Caco-2 (cell line): ENCODE data around the gene PSMD1. TPM values are rescaled to one million over a fixed set of nuclear protein-coding genes. Genes with fewer than 3 reads are reported as not detected.
"Not testable (repeated sequence)": the region's sequence is repeated elsewhere in the genome, so short reads cannot be mapped to it uniquely, and the experiment has no call there.

ENCODE experiments used
- BruUV-seq: library from RNA; stranded (reverse); fragments of 400-500 nt; replicated peaks from 2 replicates; lab custom pipeline; 2021; lab: Mats Ljungman, UMichigan
- CTCF ChIA-PET: fragments of 300-600 bp; sonication (Branson Sonifier 250); formaldehyde crosslinking; loops from one replicate; lab custom pipeline; 2022; ENCODE audit warnings: antibody characterized with exemption; lab: Charles Lee
- POLR2A ChIA-PET: fragments of 300-600 bp; sonication (Branson Sonifier 250); formaldehyde crosslinking; loops from one replicate; lab custom pipeline; 2022; ENCODE audit warnings: antibody characterized with exemption; lab: Charles Lee
- DNase-seq, 2 experiments: peaks; one replicate each; pipeline versions ENCODE4 v3.0.0 to v3.0.0-alpha.2; 2020 to 2022
- H3K27me3 ChIP-seq: replicated peaks from 2 replicates; pipeline ENCODE4 v1.6.0; 2011; ENCODE audit warnings: low read length; ENCODE audit not compliant: control insufficient read depth, insufficient read depth
- H3K36me3 ChIP-seq: 2 replicates; pipeline ENCODE4 v1.5.1; 2011; ENCODE audit warnings: low read length; ENCODE audit not compliant: control insufficient read depth, insufficient read depth
- H3K4me1 ChIP-seq: fragments of 250-450 bp; sonication (Bioruptor Pico); 2 replicates; pipeline ENCODE4 v1.5.1; 2020; ENCODE audit warnings: mild to moderate bottlenecking
- H3K4me3 ChIP-seq: 2 replicates; pipeline ENCODE4 v1.5.1; 2011; ENCODE audit warnings: low read depth, mild to moderate bottlenecking, control low read depth, low read length
- H3K9me3 ChIP-seq: fragments of 250-450 bp; sonication (Bioruptor Pico); 2 replicates; pipeline ENCODE4 v1.5.1; 2020; ENCODE audit warnings: mild to moderate bottlenecking, moderate library complexity
- H3K27ac Mint-ChIP-seq: one replicate; pipeline ENCODE4 v1.8.0; 2022; ENCODE audit warnings: mixed read lengths; ENCODE audit not compliant: unreplicated experiment
- H3K27me3 Mint-ChIP-seq: one replicate; pipeline ENCODE4 v1.8.0; 2022; ENCODE audit warnings: mixed read lengths; ENCODE audit not compliant: insufficient read depth, unreplicated experiment
- H3K36me3 Mint-ChIP-seq: one replicate; pipeline ENCODE4 v1.8.0; 2022; ENCODE audit warnings: mild to moderate bottlenecking, mixed read lengths; ENCODE audit not compliant: insufficient read depth, unreplicated experiment
- H3K4me1 Mint-ChIP-seq: one replicate; pipeline ENCODE4 v1.8.0; 2022; ENCODE audit warnings: low read depth, mixed read lengths; ENCODE audit not compliant: unreplicated experiment
- H3K4me3 Mint-ChIP-seq: one replicate; pipeline ENCODE4 v1.8.0; 2022; ENCODE audit warnings: mild to moderate bottlenecking, moderate library complexity, mixed read lengths; ENCODE audit not compliant: unreplicated experiment
- H3K9me3 Mint-ChIP-seq: one replicate; pipeline ENCODE4 v1.8.0; 2022; ENCODE audit warnings: mixed read lengths; ENCODE audit not compliant: unreplicated experiment
- CTCF ChIP-seq, 2 experiments: fragments of 200-600 bp in 1 of 2; IDR thresholded peaks; 1 replicate in 1 of 2; 2 replicates in 1 of 2; pipeline versions ENCODE4 v1.5.1 to v1.8.0; 2011 to 2022; ENCODE audit warnings: antibody characterized with exemption in 1 of 2, control low read depth in 1 of 2, inconsistent platforms in 1 of 2, low read depth in 1 of 2, low read length in 1 of 2, mild to moderate bottlenecking in 1 of 2, moderate library complexity in 1 of 2; ENCODE audit not compliant: insufficient read depth in 1 of 2, severe bottlenecking in 1 of 2, unreplicated experiment in 1 of 2
- intact Hi-C: fragments of 100-400 bp; cut with micrococcal nuclease; formaldehyde crosslinking; loops from one replicate; pipeline ENCODE4 v1.10.0; 2022; ENCODE audit not compliant: unreplicated experiment
- total RNA-seq: library from RNA; stranded (reverse); gene quantifications from 2 replicates; pipeline ENCODE4 v1.2.3, GENCODE V29; 2022

PSMD1 gene
- total RNA-seq, 1 experiment from 2014 or later, result 126 TPM

GRCh38 chr2:231177156-231178025, 120.7 kb downstream of the PSMD1 start:
- Mint-ChIP-seq H3K27me3 (no peaks in the 10 kb centered on the region), H3K9me3 (no peaks in the 10 kb centered on the region), H3K36me3 (peaks cover 40% of the 10 kb centered on the region), H3K27ac (no peak overlapping the region), H3K4me3 (no peak overlapping the region), H3K4me1 (peaks cover 7% of the 10 kb centered on the region)
- no peaks in the 10 kb centered on the region for H3K36me3 ChIP-seq
- DNase-seq, result no peak
- H3K4me1 ChIP-seq, result no peaks in the 10 kb centered on the region
- intact Hi-C loops, result no loop called here
- ChIA-PET CTCF (no interaction called here), POLR2A (no interaction called here)
- no peak for TF ChIP-seq CTCF (IDR thresholded peaks at IDR 0.05; ENCODE audit: insufficient read depth in 1 of 2, low read depth in 1 of 2, low read length in 1 of 2, severe bottlenecking in 1 of 2, unreplicated experiment in 1 of 2)
- no peaks in the 10 kb centered on the region for H3K9me3 ChIP-seq
- no TSS peak for BruUV-seq
- H3K27me3 ChIP-seq, result no peaks in the 10 kb centered on the region
- no peak overlapping the region for H3K4me3 ChIP-seq

- DNase-seq, H3K4me1 ChIP-seq, BruUV-seq, H3K4me3 ChIP-seq, H3K4me3 Mint-ChIP-seq, CTCF ChIA-PET, H3K27me3 ChIP-seq, H3K9me3 Mint-ChIP-seq, POLR2A ChIA-PET, H3K27ac Mint-ChIP-seq, intact Hi-C loops, H3K9me3 ChIP-seq, H3K4me1 Mint-ChIP-seq, H3K27me3 Mint-ChIP-seq, H3K36me3 ChIP-seq: not testable (repeated sequence)
- H3K36me3 Mint-ChIP-seq, result peaks cover 29% of the 10 kb centered on the region
Observed at GRCh38 chr2:231178805-231179204, 122.1 kb downstream of the PSMD1 start.

- Histone ChIP-seq H3K36me3 (no peaks in the 10 kb centered on the region), H3K9me3 (no peaks in the 10 kb centered on the region), H3K4me1 (no peaks in the 10 kb centered on the region), H3K4me3 (no peak overlapping the region), H3K27me3 (no peaks in the 10 kb centered on the region)
- intact Hi-C loops, result no loop called here
- Mint-ChIP-seq H3K9me3 (no peaks in the 10 kb centered on the region), H3K27me3 (no peaks in the 10 kb centered on the region), H3K36me3 (peaks cover 2% of the 10 kb centered on the region), H3K4me1 (peaks cover 7% of the 10 kb centered on the region), H3K4me3 (no peak overlapping the region), H3K27ac (no peak overlapping the region)
- ChIA-PET POLR2A (no interaction called here), CTCF (interaction anchor here (0.5 to 0.6 kb wide), 2 partner anchors 269 to 272 kb away, joined by 3 to 4 read pairs; no protein-coding TSS in a partner anchor)
- no TSS peak for BruUV-seq
- no peak for DNase-seq
- TF ChIP-seq CTCF (IDR thresholded peaks at IDR 0.05; ENCODE audit: insufficient read depth in 1 of 2, low read depth in 1 of 2, low read length in 1 of 2, severe bottlenecking in 1 of 2, unreplicated experiment in 1 of 2), result no peak
Observed at GRCh38 chr2:231181860-231182512, 125.3 kb downstream of the PSMD1 start.
